PC-3 (cell line): ENCODE measurements around the gene SH2D3C.

Source experiments
- EZH2phosphoT487 ChIP-seq: fragments of 300-600 bp; sonication (generic); IDR thresholded peaks from 2 replicates; pipeline ENCODE4 v1.6.1; 2018; ENCODE audit warnings: mild to moderate bottlenecking, antibody characterized with exemption, low read length, borderline replicate concordance
- TF ChIP-seq, protein P1 (sequence below): fragments of 300-600 bp; sonication (generic); conservative IDR thresholded peaks from 2 replicates; pipeline ENCODE4 v1.5.1; 2017; ENCODE audit warnings: antibody characterized with exemption, low read depth, mild to moderate bottlenecking, low read length

DNA sequence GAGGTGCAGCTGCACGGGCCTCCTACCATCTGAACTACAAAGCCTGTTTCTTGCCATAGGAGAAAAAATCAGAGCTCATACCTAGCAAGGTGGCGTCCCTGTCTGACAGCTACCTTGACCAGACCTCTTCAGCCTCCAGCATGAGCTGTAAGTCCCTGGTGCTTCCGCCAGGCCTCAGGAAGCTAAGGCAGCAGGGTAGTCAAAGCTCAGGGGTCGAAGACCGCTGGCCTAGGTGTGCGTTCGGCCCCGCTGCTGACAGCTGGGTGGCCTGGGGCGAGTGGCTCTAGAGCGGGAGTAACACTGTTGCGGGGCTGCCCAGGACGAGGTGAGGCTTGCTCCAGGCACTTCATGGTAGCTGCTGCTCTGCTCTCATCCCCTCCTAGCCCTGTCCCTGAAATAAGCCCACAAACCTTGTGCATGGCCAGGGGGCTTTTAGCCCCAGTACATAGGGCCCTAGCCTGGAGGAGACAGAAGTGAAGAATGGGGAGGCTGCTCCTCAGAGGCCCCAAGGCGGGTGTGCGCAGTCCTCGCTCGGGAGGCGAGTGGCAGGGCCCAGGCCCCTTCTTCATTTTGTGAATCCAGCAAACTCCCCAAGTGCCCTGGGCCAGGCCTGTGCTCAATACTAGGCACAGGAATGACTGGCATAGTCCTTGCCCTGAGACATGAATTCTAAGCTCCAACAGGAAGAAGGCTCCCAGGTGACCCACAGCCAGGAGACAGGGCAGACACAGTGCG is 48.8 kb downstream of the SH2D3C start:
- TF ChIP-seq, protein P1, sequence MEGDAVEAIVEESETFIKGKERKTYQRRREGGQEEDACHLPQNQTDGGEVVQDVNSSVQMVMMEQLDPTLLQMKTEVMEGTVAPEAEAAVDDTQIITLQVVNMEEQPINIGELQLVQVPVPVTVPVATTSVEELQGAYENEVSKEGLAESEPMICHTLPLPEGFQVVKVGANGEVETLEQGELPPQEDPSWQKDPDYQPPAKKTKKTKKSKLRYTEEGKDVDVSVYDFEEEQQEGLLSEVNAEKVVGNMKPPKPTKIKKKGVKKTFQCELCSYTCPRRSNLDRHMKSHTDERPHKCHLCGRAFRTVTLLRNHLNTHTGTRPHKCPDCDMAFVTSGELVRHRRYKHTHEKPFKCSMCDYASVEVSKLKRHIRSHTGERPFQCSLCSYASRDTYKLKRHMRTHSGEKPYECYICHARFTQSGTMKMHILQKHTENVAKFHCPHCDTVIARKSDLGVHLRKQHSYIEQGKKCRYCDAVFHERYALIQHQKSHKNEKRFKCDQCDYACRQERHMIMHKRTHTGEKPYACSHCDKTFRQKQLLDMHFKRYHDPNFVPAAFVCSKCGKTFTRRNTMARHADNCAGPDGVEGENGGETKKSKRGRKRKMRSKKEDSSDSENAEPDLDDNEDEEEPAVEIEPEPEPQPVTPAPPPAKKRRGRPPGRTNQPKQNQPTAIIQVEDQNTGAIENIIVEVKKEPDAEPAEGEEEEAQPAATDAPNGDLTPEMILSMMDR, result no peak
- TF ChIP-seq EZH2phosphoT487, result no peak
